Activated CD4-positive, alpha-beta memory T cell treated with anti-CD3 and anti-CD28 coated beads, Interleukin-2, amount 10 ng/mL, durations not matched to agents 7 days and 5 days (primary cell): ENCODE results near the gene NR4A2. TPM values are rescaled to one million over a fixed set of nuclear protein-coding genes. Genes with fewer than 3 reads are reported as not detected.
A peak's percentile ranks its signal among the peaks of the same experiment; 100 is the strongest.

Source experiments
- CTCF ChIA-PET: fragments of 350-600 bp; sonication (Branson Sonifier 250); formaldehyde crosslinking; loops from one replicate; lab custom pipeline; 2021; ENCODE audit warnings: antibody characterized with exemption, inconsistent platforms; lab: Charles Lee
- POLR2A ChIA-PET: fragments of 350-600 bp; sonication (Branson Sonifier 250); formaldehyde crosslinking; loops from one replicate; lab custom pipeline; 2021; ENCODE audit warnings: antibody characterized with exemption; lab: Charles Lee
- DNase-seq: peaks from one replicate; pipeline ENCODE4 v3.0.0-alpha.2; 2020
- H3K27ac Mint-ChIP-seq: one replicate; pipeline ENCODE4 v1.8.0; 2021; ENCODE audit warnings: mild to moderate bottlenecking, mixed read lengths
- H3K27me3 Mint-ChIP-seq: one replicate; pipeline ENCODE4 v1.8.0; 2021; ENCODE audit warnings: mixed read lengths
- H3K36me3 Mint-ChIP-seq: one replicate; pipeline ENCODE4 v1.8.0; 2021; ENCODE audit warnings: low read depth, mixed read lengths
- H3K4me1 Mint-ChIP-seq: one replicate; pipeline ENCODE4 v1.8.0; 2021; ENCODE audit warnings: mixed read lengths
- H3K4me3 Mint-ChIP-seq: one replicate; pipeline ENCODE4 v1.8.0; 2021; ENCODE audit warnings: mild to moderate bottlenecking, mixed read lengths
- H3K9me3 Mint-ChIP-seq: one replicate; pipeline ENCODE4 v1.8.0; 2021; ENCODE audit warnings: mixed read lengths
- total RNA-seq, 2 experiments: library from RNA; stranded (reverse); gene quantifications; one replicate each; pipeline ENCODE4 v1.2.3, GENCODE V29; 2021

Gene NR4A2
- total RNA-seq, 2 experiments from 2014 or later = 3.4 to 3.8 TPM

GRCh38 chr2:156326526-156327095, 5.9 kb downstream of the NR4A2 start:
- DNase-seq = no peak
- POLR2A ChIA-PET = interaction anchor here (10.0 kb wide), 1 partner anchor 16 kb away, joined by 103 read pairs; no protein-coding TSS in a partner anchor
- Mint-ChIP-seq H3K27ac (no peak overlapping the region), H3K4me3 (no peak overlapping the region), H3K9me3 (no peaks in the 10 kb centered on the region), H3K27me3 (peaks cover 66% of the 10 kb centered on the region), H3K4me1 (peaks cover 15% of the 10 kb centered on the region), H3K36me3 (peaks cover 7% of the 10 kb centered on the region)
- CTCF ChIA-PET = interaction anchor here (1.4 kb wide), 1 partner anchor 9 kb away, joined by 4 read pairs; no protein-coding TSS in a partner anchor

DNA sequence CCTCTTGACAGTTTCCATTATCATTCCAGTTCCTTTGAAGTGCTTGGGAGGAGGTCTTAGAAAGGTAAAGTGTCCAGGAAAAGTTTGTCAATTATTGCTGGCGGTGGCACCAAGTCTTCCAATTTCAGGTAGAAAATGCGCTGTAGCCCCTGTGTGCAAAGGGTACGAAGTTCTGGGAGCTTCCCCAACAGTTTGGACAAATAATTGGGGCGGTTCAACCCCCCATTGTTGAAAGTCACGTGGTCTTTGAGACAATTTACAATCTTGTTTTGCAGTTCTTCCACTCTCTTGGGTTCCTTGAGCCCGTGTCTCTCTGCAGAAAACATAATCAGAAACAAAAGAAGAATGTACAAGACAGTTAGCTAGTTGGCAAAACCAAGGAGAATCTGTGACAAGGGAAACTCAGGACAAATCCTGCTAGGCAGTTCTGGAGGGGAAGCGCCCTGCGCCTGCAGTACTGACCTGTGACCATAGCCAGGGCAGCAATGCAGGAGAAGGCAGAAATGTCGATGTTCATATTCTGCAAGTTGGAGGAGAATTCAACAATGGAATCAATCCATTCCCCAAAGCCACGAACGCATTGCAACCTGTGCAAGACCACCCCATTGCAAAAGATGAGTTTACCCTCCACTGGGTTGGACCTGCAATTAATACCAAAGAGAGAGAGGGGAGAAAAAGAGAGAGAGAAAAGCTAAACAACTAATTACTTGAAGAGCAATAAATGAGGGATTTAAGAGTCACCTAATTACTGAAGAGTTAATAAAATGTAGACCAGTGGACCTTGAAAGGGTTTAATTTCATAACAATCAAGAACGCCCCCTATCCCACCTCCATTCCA, 6.6 kb downstream of the NR4A2 start:
- no peak for DNase-seq
- peaks cover 7% of the 10 kb centered on the region for H3K36me3 Mint-ChIP-seq
- ChIA-PET POLR2A (interaction anchor here (10.0 kb wide), 1 partner anchor 17 kb away, joined by 103 read pairs; no protein-coding TSS in a partner anchor), CTCF (interaction anchor here (1.4 kb wide), 1 partner anchor 9 kb away, joined by 4 read pairs; no protein-coding TSS in a partner anchor)
- H3K4me1 Mint-ChIP-seq = peaks cover 18% of the 10 kb centered on the region
- H3K4me3 Mint-ChIP-seq = no peak overlapping the region
- H3K9me3 Mint-ChIP-seq = no peaks in the 10 kb centered on the region
- peaks cover 66% of the 10 kb centered on the region for H3K27me3 Mint-ChIP-seq
- no peak overlapping the region for H3K27ac Mint-ChIP-seq

DNA sequence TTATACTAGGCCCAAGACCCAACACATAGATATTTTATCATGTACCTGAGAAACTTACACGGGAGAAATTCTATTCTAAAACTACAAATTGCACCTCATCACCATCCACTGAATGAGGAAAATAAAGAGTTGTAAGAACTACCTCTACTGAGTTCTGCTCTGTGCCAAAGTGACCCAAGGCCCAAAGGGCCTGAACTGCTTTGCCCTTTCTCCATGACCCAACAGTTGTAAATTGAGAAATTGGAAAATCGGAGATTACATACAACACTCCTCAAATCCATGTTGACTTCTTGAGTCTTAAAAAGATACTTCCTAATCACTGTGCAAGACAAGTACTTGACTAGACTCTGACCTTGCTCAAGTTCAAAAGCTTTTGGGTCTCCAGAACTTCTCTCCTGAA, 8.8 kb downstream of the NR4A2 start:
- H3K4me1 Mint-ChIP-seq = peaks cover 32% of the 10 kb centered on the region
- ChIA-PET POLR2A (no interaction called here), CTCF (no interaction called here)
- DNase-seq = no peak
- peaks cover 70% of the 10 kb centered on the region for H3K27me3 Mint-ChIP-seq
- H3K27ac Mint-ChIP-seq = no peak overlapping the region
- no peak overlapping the region for H3K4me3 Mint-ChIP-seq
- H3K36me3 Mint-ChIP-seq = peaks cover 4% of the 10 kb centered on the region
- no peaks in the 10 kb centered on the region for H3K9me3 Mint-ChIP-seq

- ChIA-PET CTCF (no interaction called here), POLR2A (no interaction called here)
- no peaks in the 10 kb centered on the region for H3K9me3 Mint-ChIP-seq
- no peak overlapping the region for H3K4me3 Mint-ChIP-seq
- DNase-seq = no peak
- peak overlapping the region; percentile 3 for H3K27ac Mint-ChIP-seq
- H3K27me3 Mint-ChIP-seq = peaks cover 75% of the 10 kb centered on the region
- peaks cover 32% of the 10 kb centered on the region for H3K4me1 Mint-ChIP-seq
- peaks cover 4% of the 10 kb centered on the region for H3K36me3 Mint-ChIP-seq
Observed at GRCh38 chr2:156322686-156323231, 9.8 kb downstream of the NR4A2 start.

DNA sequence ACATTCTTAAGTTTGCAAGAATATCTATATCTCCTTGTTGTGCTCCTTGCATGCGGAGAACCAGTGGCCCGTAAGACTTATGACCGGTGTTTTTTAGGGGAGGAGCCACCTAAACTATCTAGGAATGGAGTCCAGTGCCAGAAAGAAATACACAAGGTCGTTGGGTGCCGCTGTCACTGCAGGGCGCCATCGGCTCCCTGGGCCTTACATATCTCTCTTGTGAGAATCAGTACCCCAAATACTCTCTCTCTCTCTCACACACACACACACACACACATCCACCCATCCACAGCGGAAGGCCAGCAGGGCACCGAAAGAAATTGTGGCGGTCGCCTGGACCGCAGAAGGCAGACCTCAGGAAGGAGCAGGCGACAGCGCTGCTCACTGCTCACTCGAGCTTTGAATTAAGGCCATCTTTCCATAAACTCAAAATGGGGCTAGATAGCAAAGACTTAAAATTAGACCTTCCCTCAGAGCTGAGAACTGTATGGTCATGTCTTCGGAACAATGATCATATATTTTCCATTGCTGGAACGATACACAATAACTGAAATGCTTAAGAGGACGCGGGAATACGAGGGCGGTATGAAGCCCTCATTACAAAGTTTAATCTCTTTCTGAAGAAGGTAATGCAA, 10.4 kb downstream of the NR4A2 start:
- H3K27me3 Mint-ChIP-seq = peaks cover 81% of the 10 kb centered on the region
- H3K9me3 Mint-ChIP-seq = no peaks in the 10 kb centered on the region
- CTCF ChIA-PET = no interaction called here
- peaks cover 32% of the 10 kb centered on the region for H3K4me1 Mint-ChIP-seq
- H3K36me3 Mint-ChIP-seq = peaks cover 4% of the 10 kb centered on the region
- H3K4me3 Mint-ChIP-seq = peak overlapping the region; percentile 61
- POLR2A ChIA-PET = interaction anchor here (0.5 kb wide), 1 partner anchor 78 kb away, joined by 3 read pairs; no protein-coding TSS in a partner anchor
- H3K27ac Mint-ChIP-seq = no peak overlapping the region
- DNase-seq = peak; percentile 33

DNA sequence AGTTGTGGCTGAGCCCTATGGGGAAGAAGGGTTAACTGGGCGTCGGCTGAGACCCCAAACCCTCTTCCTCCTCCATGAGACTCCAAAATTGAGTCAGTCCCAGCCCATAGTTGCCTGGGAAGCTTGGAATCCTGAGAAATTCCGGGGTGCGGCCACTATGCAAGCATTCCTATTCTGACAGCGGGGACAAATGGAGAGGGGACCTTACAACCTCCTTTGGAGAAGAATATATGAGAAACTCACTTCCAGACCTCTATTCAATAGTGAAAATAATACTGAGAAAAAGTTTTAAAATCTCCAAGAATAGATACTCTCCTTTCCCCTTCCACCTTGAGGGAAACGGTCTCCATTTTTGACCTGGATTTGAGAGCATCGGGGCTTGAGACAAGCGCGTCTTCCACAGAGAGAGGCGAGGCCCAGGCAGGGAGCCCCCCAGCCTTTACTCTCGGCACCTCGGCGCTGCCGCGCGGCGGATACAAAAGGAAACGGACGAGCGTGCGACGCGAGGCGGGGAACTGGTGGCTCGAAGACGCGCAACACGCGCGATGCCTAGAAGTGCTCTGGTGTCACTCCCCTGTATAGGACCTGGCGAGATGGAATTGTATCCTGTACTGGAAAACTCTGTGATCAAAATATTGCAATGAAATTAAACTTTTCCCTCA, 11.1 kb downstream of the NR4A2 start:
- Mint-ChIP-seq H3K9me3 (no peaks in the 10 kb centered on the region), H3K4me1 (peaks cover 32% of the 10 kb centered on the region), H3K4me3 (peak overlapping the region; percentile 61), H3K36me3 (peaks cover 4% of the 10 kb centered on the region), H3K27me3 (peaks cover 81% of the 10 kb centered on the region), H3K27ac (peak overlapping the region; percentile 4)
- peak; percentile 31 for DNase-seq
- CTCF ChIA-PET = no interaction called here
- POLR2A ChIA-PET = no interaction called here

GRCh38 chr2:156320486-156321098, 11.9 kb downstream of the NR4A2 start:
- H3K4me3 Mint-ChIP-seq = no peak overlapping the region
- no peak for DNase-seq

GRCh38 chr2:156319811-156320485, 12.6 kb downstream of the NR4A2 start:
- Mint-ChIP-seq H3K27me3 (peaks cover 80% of the 10 kb centered on the region), H3K9me3 (no peaks in the 10 kb centered on the region), H3K36me3 (peaks cover 4% of the 10 kb centered on the region), H3K4me1 (peaks cover 32% of the 10 kb centered on the region), H3K27ac (no peak overlapping the region), H3K4me3 (no peak overlapping the region)
- POLR2A ChIA-PET = interaction anchor here (0.8 kb wide), 1 partner anchor 12 kb away, joined by 4 read pairs; no protein-coding TSS in a partner anchor
- CTCF ChIA-PET = no interaction called here
- DNase-seq = no peak

More at GRCh38 chr2:156320486-156321098, 11.9 kb downstream of the NR4A2 start:
- H3K9me3 Mint-ChIP-seq = no peaks in the 10 kb centered on the region
- ChIA-PET CTCF (no interaction called here), POLR2A (no interaction called here)
- peaks cover 81% of the 10 kb centered on the region for H3K27me3 Mint-ChIP-seq
- no peak overlapping the region for H3K27ac Mint-ChIP-seq
- peaks cover 32% of the 10 kb centered on the region for H3K4me1 Mint-ChIP-seq
- H3K36me3 Mint-ChIP-seq = peaks cover 4% of the 10 kb centered on the region

DNA sequence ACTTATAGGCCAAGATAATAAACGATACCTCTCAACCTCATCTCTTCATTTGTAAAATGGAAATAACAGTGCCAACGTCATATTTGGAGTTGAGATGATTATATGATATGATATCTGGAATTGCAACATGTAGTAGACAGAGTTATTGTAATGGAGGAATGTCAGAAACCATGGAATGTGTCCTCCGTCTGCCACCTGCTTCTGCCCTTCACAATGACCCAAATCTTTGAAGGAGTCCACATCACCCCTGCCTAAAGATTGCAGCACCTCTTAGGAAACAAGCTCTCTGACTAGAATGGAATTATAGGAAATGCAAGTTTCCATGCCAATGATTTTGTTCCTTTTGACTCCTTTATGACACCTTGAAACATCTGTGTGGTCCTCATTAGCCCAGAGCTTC, 14.9 kb downstream of the NR4A2 start:
- CTCF ChIA-PET = no interaction called here

GRCh38 chr2:156311976-156312375, 20.5 kb downstream of the NR4A2 start:
- Mint-ChIP-seq H3K36me3 (no peaks in the 10 kb centered on the region), H3K4me1 (peaks cover 7% of the 10 kb centered on the region), H3K9me3 (no peaks in the 10 kb centered on the region), H3K27me3 (peaks cover 46% of the 10 kb centered on the region), H3K4me3 (no peak overlapping the region), H3K27ac (no peak overlapping the region)
- CTCF ChIA-PET = no interaction called here
- no peak for DNase-seq
- POLR2A ChIA-PET = no interaction called here

More for the DNA sequence above, 14.9 kb downstream of the NR4A2 start:
- Mint-ChIP-seq H3K27ac (no peak overlapping the region), H3K4me1 (peaks cover 30% of the 10 kb centered on the region), H3K27me3 (peaks cover 81% of the 10 kb centered on the region), H3K36me3 (peaks cover 4% of the 10 kb centered on the region), H3K4me3 (no peak overlapping the region), H3K9me3 (no peaks in the 10 kb centered on the region)
- DNase-seq = no peak
- POLR2A ChIA-PET = interaction anchor here (1.6 kb wide), 1 partner anchor 25 kb away, joined by 4 read pairs; no protein-coding TSS in a partner anchor

- Mint-ChIP-seq H3K9me3 (no peaks in the 10 kb centered on the region), H3K36me3 (no peaks in the 10 kb centered on the region), H3K27ac (no peak overlapping the region), H3K27me3 (peaks cover 43% of the 10 kb centered on the region), H3K4me1 (peaks cover 7% of the 10 kb centered on the region), H3K4me3 (no peak overlapping the region)
- ChIA-PET CTCF (no interaction called here), POLR2A (no interaction called here)
- DNase-seq = no peak
Observed at GRCh38 chr2:156310773-156311172, 21.7 kb downstream of the NR4A2 start.

- H3K27ac Mint-ChIP-seq = no peak overlapping the region
- peaks cover 38% of the 10 kb centered on the region for H3K27me3 Mint-ChIP-seq
- ChIA-PET POLR2A (no interaction called here), CTCF (no interaction called here)
- DNase-seq = no peak
- no peak overlapping the region for H3K4me3 Mint-ChIP-seq
- H3K4me1 Mint-ChIP-seq = peaks cover 7% of the 10 kb centered on the region
- no peaks in the 10 kb centered on the region for H3K9me3 Mint-ChIP-seq
- H3K36me3 Mint-ChIP-seq = no peaks in the 10 kb centered on the region
Observed at GRCh38 chr2:156309917-156310316, 22.6 kb downstream of the NR4A2 start.
